ENCODE data around the gene TDRD7.
A peak's percentile ranks its signal among the peaks of the same experiment; 100 is the strongest.

TDRD7 gene

GRCh38 chr9:97408562-97408961 is 3.3 kb upstream of the TDRD7 start:
- no peak for DNase-seq (ENCODE audit: extremely low spot score)
- no peak for TF ChIP-seq L3MBTL2 (conservative IDR thresholded peaks at IDR 0.05)
- no peak for TF ChIP-seq SP1 (IDR thresholded peaks at IDR 0.05)
- TF ChIP-seq CTBP1 (IDR thresholded peaks at IDR 0.05; ENCODE audit: borderline replicate concordance) = no peak
- TF ChIP-seq NFRKB (IDR thresholded peaks at IDR 0.05) = no peak
- TF ChIP-seq ZNF384 (IDR thresholded peaks at IDR 0.05) = no peak
- TF ChIP-seq BHLHE40 (IDR thresholded peaks at IDR 0.05; ENCODE audit: borderline replicate concordance) = no peak
- no peak for TF ChIP-seq TARDBP (IDR thresholded peaks at IDR 0.05)
- TF ChIP-seq HDGF (IDR thresholded peaks at IDR 0.05; ENCODE audit: borderline replicate concordance) = no peak
- no peak for TF ChIP-seq SUZ12 (IDR thresholded peaks at IDR 0.05)
- no peak for TF ChIP-seq FOXK2 (IDR thresholded peaks at IDR 0.05)
- TF ChIP-seq ELF4 (IDR thresholded peaks at IDR 0.05) = no peak
- TF ChIP-seq FOXM1 (IDR thresholded peaks at IDR 0.05; ENCODE audit: borderline replicate concordance) = no peak
- TF ChIP-seq ARNT (IDR thresholded peaks at IDR 0.05) = no peak
- no peak for TF ChIP-seq PKNOX1 (IDR thresholded peaks at IDR 0.05)
- no peak for TF ChIP-seq LEF1 (IDR thresholded peaks at IDR 0.05; ENCODE audit: borderline replicate concordance)
- TF ChIP-seq FOXA1 (IDR thresholded peaks at IDR 0.05) = no peak
- ChIA-PET POLR2A (no interaction called here), CTCF (no interaction called here)

- ChIA-PET POLR2A (interaction anchor here (1.2 kb wide), 1 partner anchor 222 kb away, joined by 5 read pairs; the partner anchor contains the start of genes NCBP1 and TSTD2), CTCF (interaction anchor here (1.0 kb wide), 1 partner anchor 187 kb away, joined by 4 read pairs; no protein-coding TSS in a partner anchor)
- DNase-seq (ENCODE audit: extremely low spot score) = no peak
- TF ChIP-seq CTBP1 (IDR thresholded peaks at IDR 0.05; ENCODE audit: borderline replicate concordance) (no peak), ARNT (IDR thresholded peaks at IDR 0.05) (no peak), SP1 (IDR thresholded peaks at IDR 0.05) (no peak), FOXM1 (IDR thresholded peaks at IDR 0.05; ENCODE audit: borderline replicate concordance) (no peak), HDGF (IDR thresholded peaks at IDR 0.05; ENCODE audit: borderline replicate concordance) (no peak), ZNF384 (IDR thresholded peaks at IDR 0.05) (no peak)
Observed at GRCh38 chr9:97411440-97411788, 482 bp upstream of the TDRD7 start.

GRCh38 chr9:97412626-97413385 is 910 bp downstream of the TDRD7 start:
- peak; percentile 31 for DNase-seq (ENCODE audit: extremely low spot score)
- 0 out of 2 replicates have a peak, but pooled peaks have one; percentile 14 for TF ChIP-seq ELF4 (IDR thresholded peaks at IDR 0.05)
- no peak for TF ChIP-seq BHLHE40 (IDR thresholded peaks at IDR 0.05; ENCODE audit: borderline replicate concordance)
- no peak for TF ChIP-seq TARDBP (IDR thresholded peaks at IDR 0.05)
- TF ChIP-seq PKNOX1 (IDR thresholded peaks at IDR 0.05) = no peak
- TF ChIP-seq CTBP1 (IDR thresholded peaks at IDR 0.05; ENCODE audit: borderline replicate concordance) = no peak
- TF ChIP-seq HDGF (IDR thresholded peaks at IDR 0.05; ENCODE audit: borderline replicate concordance) = no peak
- ChIA-PET CTCF (interaction anchor here (0.6 to 0.9 kb wide), 2 partner anchors 90 to 473 kb away, joined by 3 to 7 read pairs; no protein-coding TSS in a partner anchor), POLR2A (interaction anchor here (1.2 kb wide), 1 partner anchor 221 kb away, joined by 5 read pairs; the partner anchor contains the start of genes NCBP1 and TSTD2)

GRCh38 chr9:97413462-97413861 is 1.6 kb downstream of the TDRD7 start:
- no peak for TF ChIP-seq BHLHE40 (IDR thresholded peaks at IDR 0.05; ENCODE audit: borderline replicate concordance)
- no peak for TF ChIP-seq LEF1 (IDR thresholded peaks at IDR 0.05; ENCODE audit: borderline replicate concordance)
- TF ChIP-seq L3MBTL2 (conservative IDR thresholded peaks at IDR 0.05) = no peak
- no peak for TF ChIP-seq CTBP1 (IDR thresholded peaks at IDR 0.05; ENCODE audit: borderline replicate concordance)
- no peak for TF ChIP-seq FOXK2 (IDR thresholded peaks at IDR 0.05)
- no peak for TF ChIP-seq FOXM1 (IDR thresholded peaks at IDR 0.05; ENCODE audit: borderline replicate concordance)
- POLR2A ChIA-PET = no interaction called here
- no peak for DNase-seq (ENCODE audit: extremely low spot score)
- CTCF ChIA-PET = no interaction called here

GRCh38 chr9:97415146-97415545 is 3.2 kb downstream of the TDRD7 start:
- DNase-seq (ENCODE audit: extremely low spot score) = no peak
- ChIA-PET POLR2A (interaction anchor here (1.7 kb wide), 1 partner anchor 218 kb away, joined by 7 read pairs; the partner anchor contains the start of genes NCBP1 and TSTD2), CTCF (interaction anchor here (1.1 to 1.5 kb wide), 2 partner anchors 87 to 201 kb away, joined by 3 read pairs; no protein-coding TSS in a partner anchor)
- no peak for TF ChIP-seq TARDBP (IDR thresholded peaks at IDR 0.05)
- TF ChIP-seq L3MBTL2 (conservative IDR thresholded peaks at IDR 0.05) = no peak
- no peak for TF ChIP-seq HDGF (IDR thresholded peaks at IDR 0.05; ENCODE audit: borderline replicate concordance)
- no peak for TF ChIP-seq PKNOX1 (IDR thresholded peaks at IDR 0.05)
- no peak for TF ChIP-seq FOXA1 (IDR thresholded peaks at IDR 0.05)
- TF ChIP-seq BHLHE40 (IDR thresholded peaks at IDR 0.05; ENCODE audit: borderline replicate concordance) = no peak
- TF ChIP-seq SP1 (IDR thresholded peaks at IDR 0.05) = no peak
- no peak for TF ChIP-seq ELF4 (IDR thresholded peaks at IDR 0.05)
- no peak for TF ChIP-seq LEF1 (IDR thresholded peaks at IDR 0.05; ENCODE audit: borderline replicate concordance)
- no peak for TF ChIP-seq NFRKB (IDR thresholded peaks at IDR 0.05)
- no peak for TF ChIP-seq SUZ12 (IDR thresholded peaks at IDR 0.05)
- no peak for TF ChIP-seq ZNF384 (IDR thresholded peaks at IDR 0.05)

GRCh38 chr9:97418880-97419279 is 7.0 kb downstream of the TDRD7 start:
- CTCF ChIA-PET = no interaction called here
- no peak for DNase-seq (ENCODE audit: extremely low spot score)
- POLR2A ChIA-PET = no interaction called here
- TF ChIP-seq ZNF384 (IDR thresholded peaks at IDR 0.05) (no peak), SP1 (IDR thresholded peaks at IDR 0.05) (no peak), FOXA1 (IDR thresholded peaks at IDR 0.05) (no peak), PKNOX1 (IDR thresholded peaks at IDR 0.05) (no peak), ELF4 (IDR thresholded peaks at IDR 0.05) (no peak), L3MBTL2 (conservative IDR thresholded peaks at IDR 0.05) (no peak), TARDBP (IDR thresholded peaks at IDR 0.05) (no peak), LEF1 (IDR thresholded peaks at IDR 0.05; ENCODE audit: borderline replicate concordance) (no peak)
